HCT116 (cell line): ENCODE results near the gene SMC6. TPM values are rescaled to one million over a fixed set of nuclear protein-coding genes. Genes with fewer than 3 reads are reported as not detected.

ENCODE experiments used
- ATAC-seq: fragments of 200-7000 bp; cut with Tn5 transposase; 2 replicates; pipeline ENCODE4 v1.9.1; 2020; ENCODE audit warnings: mild to moderate bottlenecking, moderate library complexity
- BruUV-seq: library from RNA; stranded (reverse); fragments of 400-500 nt; replicated peaks from 2 replicates; lab custom pipeline; 2021; lab: Mats Ljungman, UMichigan
- CTCF ChIA-PET: fragments of 300-600 bp; sonication (Branson Sonifier 250); formaldehyde crosslinking; loops from one replicate; lab custom pipeline; 2021; ENCODE audit warnings: antibody characterized with exemption; lab: Charles Lee
- POLR2A ChIA-PET: fragments of 300-600, 350-600 bp; sonication (Branson Sonifier 250); formaldehyde crosslinking; loops from one replicate; lab custom pipeline; 2021; ENCODE audit warnings: antibody characterized with exemption; lab: Charles Lee
- RAD21 ChIA-PET, 2 experiments: fragments of 300-600 bp; sonication (Branson Sonifier 250); formaldehyde crosslinking; loops; one replicate each; lab custom pipeline; 2023; ENCODE audit warnings: low total read pairs in 2 of 2; ENCODE audit not compliant: uncharacterized antibody in 2 of 2, unreplicated experiment in 2 of 2, low non-redundant PET in 1 of 2; lab: Charles Lee
- DNase-seq: peaks from one replicate; pipeline ENCODE4 v3.0.0-alpha.2; 2010; ENCODE audit warnings: low read depth, low spot score
- H2AFZ ChIP-seq: fragments of 200-600 bp; shearing (Covaris generic), sonication (generic); 2 replicates; pipeline ENCODE4 v1.6.1; 2017; ENCODE audit warnings: low read depth, mixed run types, mixed read lengths, antibody characterized with exemption, low read length; ENCODE audit not compliant: poor library complexity, severe bottlenecking
- H3K27ac ChIP-seq: 2 replicates; pipeline ENCODE4 v1.5.1; 2012; ENCODE audit warnings: low read depth, low read length
- H3K27me3 ChIP-seq: fragments of 200-600 bp; sonication (generic); 2 replicates; pipeline ENCODE4 v1.6.1; 2016; ENCODE audit warnings: mixed run types, low read length, mixed read lengths; ENCODE audit not compliant: insufficient read depth
- H3K36me3 ChIP-seq, 2 experiments: fragments of 200-500 bp in 1 of 2; fragments of 200-600 bp in 1 of 2; sonication (Bioruptor generic) in 1 of 2; sonication (generic) in 1 of 2; 2 replicates each; pipeline versions ENCODE4 v1.5.1 to v1.6.1; 2014 to 2016; ENCODE audit warnings: low read length in 2 of 2, inconsistent platforms in 1 of 2, mixed read lengths in 1 of 2, mixed run types in 1 of 2; ENCODE audit not compliant: insufficient read depth in 2 of 2, control insufficient read depth in 1 of 2
- H3K4me1 ChIP-seq, 2 experiments: fragments of 200-600 bp in 1 of 2; sonication (generic) in 1 of 2; 2 replicates each; pipeline versions ENCODE4 v1.5.1 to v1.6.1; 2012 to 2017; ENCODE audit warnings: low read length in 2 of 2, inconsistent platforms in 1 of 2, mild to moderate bottlenecking in 1 of 2, mixed read lengths in 1 of 2, mixed run types in 1 of 2, moderate library complexity in 1 of 2; ENCODE audit not compliant: insufficient read depth in 2 of 2, control insufficient read depth in 1 of 2
- H3K4me2 ChIP-seq: fragments of 200-600 bp; sonication (generic); 2 replicates; pipeline ENCODE4 v1.6.1; 2017; ENCODE audit warnings: mixed run types, low read length, mixed read lengths
- H3K4me3 ChIP-seq, 2 experiments: fragments of 200-600 bp in 1 of 2; sonication (generic) in 1 of 2; replicated peaks in 1 of 2; 2 replicates each; pipeline ENCODE4 v1.5.1; 2011 to 2016; ENCODE audit warnings: low read length in 2 of 2, control low read depth in 1 of 2, low read depth in 1 of 2, mild to moderate bottlenecking in 1 of 2, mixed read lengths in 1 of 2, mixed run types in 1 of 2
- H3K79me2 ChIP-seq: fragments of 200-600 bp; sonication (generic); 2 replicates; pipeline ENCODE4 v1.6.1; 2017; ENCODE audit warnings: mild to moderate bottlenecking, mixed run types, low read length, moderate library complexity, mixed read lengths; ENCODE audit not compliant: insufficient read depth
- H3K9ac ChIP-seq: fragments of 200-600 bp; sonication (generic); 2 replicates; pipeline ENCODE4 v1.6.1; 2016; ENCODE audit warnings: low read length, mixed read lengths
- H3K9me2 ChIP-seq: fragments of 200-600 bp; sonication (generic), shearing (Covaris generic); 2 replicates; pipeline ENCODE4 v1.6.1; 2017; ENCODE audit warnings: mixed run types, mild to moderate bottlenecking, moderate library complexity; ENCODE audit not compliant: insufficient read depth
- H3K9me3 ChIP-seq, 2 experiments: fragments of 200-500 bp in 1 of 2; fragments of 200-600 bp in 1 of 2; sonication (Bioruptor generic) in 1 of 2; sonication (generic) in 1 of 2; 2 replicates each; pipeline ENCODE4 v1.6.1; 2014 to 2017; ENCODE audit warnings: low read length in 2 of 2, mixed read lengths in 2 of 2, inconsistent platforms in 1 of 2, low read depth in 1 of 2, mild to moderate bottlenecking in 1 of 2, mixed run types in 1 of 2, moderate library complexity in 1 of 2; ENCODE audit not compliant: control insufficient read depth in 1 of 2, insufficient read depth in 1 of 2
- H4K20me1 ChIP-seq: fragments of 200-600 bp; sonication (generic), shearing (Covaris generic); 2 replicates; pipeline ENCODE4 v1.6.1; 2017; ENCODE audit warnings: mixed run types, mild to moderate bottlenecking, moderate library complexity; ENCODE audit not compliant: insufficient read depth
- ATF3 ChIP-seq: IDR thresholded peaks from 2 replicates; pipeline ENCODE4 v1.6.1; 2012
- FOSL1 ChIP-seq: IDR thresholded peaks from 2 replicates; pipeline ENCODE4 v1.6.1; 2012; ENCODE audit warnings: low read depth
- REST ChIP-seq: IDR thresholded peaks from 2 replicates; pipeline ENCODE4 v1.6.1; 2012; ENCODE audit warnings: low read depth
- ZFX ChIP-seq: fragments of 450-650 bp; IDR thresholded peaks from 2 replicates; pipeline ENCODE4 v1.6.1; 2017
- intact Hi-C: fragments of 100-400 bp; cut with micrococcal nuclease; formaldehyde crosslinking; loops from 2 replicates; pipeline ENCODE4 v1.10.0; 2022
- total RNA-seq: library from RNA; stranded (reverse); gene quantifications from one replicate; pipeline ENCODE4 v1.2.1, GENCODE V29; 2021; ENCODE audit not compliant: unreplicated experiment

Gene SMC6
- total RNA-seq, 1 experiment from 2014 or later = 26.4 TPM

- no peak for TF ChIP-seq REST
- TF ChIP-seq, all 23 proteins: peak for 10
Observed at GRCh38 chr2:17615728-17616351, 137.8 kb downstream of the SMC6 start (continued).

GRCh38 chr2:17615147-17615546, 138.5 kb downstream of the SMC6 start:
- Histone ChIP-seq H3K9ac (peak overlapping the region; percentile 3; the same call in 1 of the 2 replicates), H3K4me2 (peak overlapping the region; percentile 55), H3K27me3 (no peaks in the 10 kb centered on the region), H3K4me1 (peaks cover 0 to 43% of the 10 kb centered on the region in 2 experiments; a peak in 2 of 4 replicates), H3K36me3 (no peaks in the 10 kb centered on the region), H3K9me2 (no peaks in the 10 kb centered on the region), H3K79me2 (no peaks in the 10 kb centered on the region), H3K9me3 (no peaks in the 10 kb centered on the region), H3K4me3 (no peak overlapping the region), H3K27ac (peak overlapping the region; percentile 24; the same call in 1 of the 2 replicates), H4K20me1 (no peaks in the 10 kb centered on the region), H2AFZ (no peak overlapping the region)
- BruUV-seq = no TSS peak
- RAD21 ChIA-PET = no interaction called here
- intact Hi-C loops = no loop called here
- ATAC-seq (no peak), DNase-seq (no peak)
- CTCF ChIA-PET = interaction anchor here (1.5 kb wide), 1 partner anchor 56 kb away, joined by 3 read pairs; no protein-coding TSS in a partner anchor
- POLR2A ChIA-PET = no interaction called here
- TF ChIP-seq FOSL1 (no peak), ZFX (no peak), ATF3 (no peak)
